GM12878 (cell line): ENCODE measurements around the gene KRTAP22-2. TPM values are rescaled to one million over a fixed set of nuclear protein-coding genes. Genes with fewer than 3 reads are reported as not detected.

ENCODE experiments used
- ATAC-seq: fragments of 200-7000 bp; cut with Tn5 transposase; 3 replicates; pipeline ENCODE4 v1.9.1; 2020; ENCODE audit warnings: mild to moderate bottlenecking, moderate library complexity
- BruUV-seq: library from RNA; stranded (reverse); fragments of 400-500 nt; replicated peaks from 2 replicates; lab custom pipeline; 2021; lab: Mats Ljungman, UMichigan
- CTCF ChIA-PET: fragments of 300-600 bp; sonication (Branson Sonifier 250); formaldehyde crosslinking; extraction: SDS; loops from one replicate; lab custom pipeline; 2021; ENCODE audit warnings: inconsistent platforms; lab: Yijun Ruan, JAX
- POLR2A ChIA-PET: fragments of 350-600 bp; formaldehyde crosslinking; extraction: SDS; loops from one replicate; lab custom pipeline; 2021; ENCODE audit warnings: inconsistent platforms; lab: Charles Lee
- RAD21 ChIA-PET: fragments of 300-600 bp; sonication (Branson Sonifier 250); formaldehyde crosslinking; loops from one replicate; lab custom pipeline; 2023; ENCODE audit warnings: antibody characterized with exemption; ENCODE audit not compliant: unreplicated experiment; lab: Charles Lee
- SMC1A ChIA-PET: fragments of 300-600 bp; sonication (Branson Sonifier 250); formaldehyde crosslinking; loops from one replicate; lab custom pipeline; 2023; ENCODE audit not compliant: unreplicated experiment, uncharacterized antibody; lab: Charles Lee
- DNase-seq: peaks from one replicate; pipeline ENCODE4 v3.0.0-alpha.2; 2011; ENCODE audit warnings: low read depth, low spot score
- FAIRE-seq: peaks from 3 replicates; lab custom pipeline; 2011; peaks lifted over from hg19 to GRCh38; lab: Jason Lieb, UNC
- H2AFZ ChIP-seq: 2 replicates; pipeline ENCODE4 v1.6.0; 2011; ENCODE audit warnings: low read depth, low read length, control low read depth; ENCODE audit not compliant: control insufficient read depth
- H3K27ac ChIP-seq: 2 replicates; pipeline ENCODE4 v1.5.1; 2011; ENCODE audit warnings: control low read depth; ENCODE audit not compliant: control insufficient read depth, insufficient read depth
- H3K27me3 ChIP-seq, 2 experiments: replicated peaks in 1 of 2; 2 replicates each; pipeline versions ENCODE4 v1.6.0 to v1.6.1; 2011; ENCODE audit warnings: low read length in 1 of 2; ENCODE audit not compliant: control insufficient read depth in 2 of 2, insufficient read depth in 2 of 2
- H3K36me3 ChIP-seq, 2 experiments: 2 replicates each; pipeline ENCODE4 v1.5.1; 2011; ENCODE audit warnings: low read length in 1 of 2; ENCODE audit not compliant: control insufficient read depth in 2 of 2, insufficient read depth in 2 of 2
- H3K4me1 ChIP-seq: 2 replicates; pipeline ENCODE4 v1.6.1; 2011; ENCODE audit warnings: mild to moderate bottlenecking, low read length, moderate library complexity, mixed read lengths; ENCODE audit not compliant: control insufficient read depth, insufficient read depth
- H3K4me2 ChIP-seq: 2 replicates; pipeline ENCODE4 v1.6.0; 2011; ENCODE audit warnings: control low read depth; ENCODE audit not compliant: control insufficient read depth, insufficient read depth
- H3K4me3 ChIP-seq: fragments of 200-600 bp; sonication (generic); 2 replicates; pipeline ENCODE4 v1.5.1; 2016
- H3K79me2 ChIP-seq: 2 replicates; pipeline ENCODE4 v1.6.0; 2011; ENCODE audit warnings: low read length; ENCODE audit not compliant: control insufficient read depth, insufficient read depth
- H3K9ac ChIP-seq: 2 replicates; pipeline ENCODE4 v1.8.0; 2011; ENCODE audit warnings: low read length, control low read depth, mixed read lengths; ENCODE audit not compliant: control insufficient read depth, insufficient read depth
- H3K9me3 ChIP-seq: replicated peaks from 3 replicates; pipeline ENCODE4 v1.5.1; 2011; ENCODE audit warnings: mild to moderate bottlenecking, low read length; ENCODE audit not compliant: control insufficient read depth, insufficient read depth
- H4K20me1 ChIP-seq: 2 replicates; pipeline ENCODE4 v1.6.0; 2011; ENCODE audit not compliant: control insufficient read depth, insufficient read depth
- CEBPZ ChIP-seq: fragments of 150-350 bp; IDR thresholded peaks from 2 replicates; pipeline ENCODE4 v1.6.1; 2016; ENCODE audit warnings: low read depth, low read length
- CREM ChIP-seq: IDR thresholded peaks from 2 replicates; pipeline ENCODE4 v1.6.1; 2014; ENCODE audit warnings: antibody characterized with exemption, low read depth
- ELK1 ChIP-seq: IDR thresholded peaks from 2 replicates; pipeline ENCODE4 v1.6.1; 2012; ENCODE audit warnings: low read depth, low read length, improper control_type of control experiment
- EZH2 ChIP-seq: IDR thresholded peaks from 2 replicates; pipeline ENCODE4 v1.6.1; 2012; ENCODE audit warnings: low read depth, mild to moderate bottlenecking, control low read depth, inconsistent platforms, low read length, borderline replicate concordance; ENCODE audit not compliant: control insufficient read depth
- IRF4 ChIP-seq: IDR thresholded peaks from 2 replicates; pipeline ENCODE4 v1.6.1; 2011; ENCODE audit warnings: low read depth, low read length
- NBN ChIP-seq: fragments of 450-650 bp; IDR thresholded peaks from 2 replicates; pipeline ENCODE4 v1.6.1; 2016
- SRF ChIP-seq, 2 experiments: IDR thresholded peaks; 2 replicates each; pipeline ENCODE4 v1.6.1; 2011; ENCODE audit warnings: low read depth in 2 of 2, low read length in 2 of 2, mild to moderate bottlenecking in 1 of 2, moderate library complexity in 1 of 2
- TAF1 ChIP-seq: IDR thresholded peaks from 2 replicates; pipeline ENCODE4 v1.6.1; 2011; ENCODE audit warnings: mild to moderate bottlenecking, low read depth, low read length, borderline replicate concordance
- TCF12 ChIP-seq: IDR thresholded peaks from 2 replicates; pipeline ENCODE4 v1.6.1; 2011; ENCODE audit warnings: low read depth, mild to moderate bottlenecking, low read length
- ZNF217 ChIP-seq: fragments of 450-650 bp; IDR thresholded peaks from 2 replicates; pipeline ENCODE4 v1.6.1; 2017; ENCODE audit warnings: antibody characterized with exemption, mild to moderate bottlenecking
- ZNF384 ChIP-seq: IDR thresholded peaks from 2 replicates; pipeline ENCODE4 v1.6.1; 2012; ENCODE audit warnings: low read depth, mild to moderate bottlenecking, low read length, improper control_type of control experiment, borderline replicate concordance
- WGBS: methylation state at CpG from one replicate; pipeline ENCODE4 v1.1.6; 2016; ENCODE audit warnings: low lambda C conversion rate; ENCODE audit not compliant: insufficient replicate concordance, insufficient coverage; ENCODE audit errors: missing lambda C conversion rate; 5-methylcytosine and 5-hydroxymethylcytosine counted together
- in situ Hi-C: fragments of 300-500 bp; cut with MboI; formaldehyde crosslinking; loops from 9 replicates; pipeline ENCODE4 v1.14.3; 2018; ENCODE audit warnings: mixed read lengths
- intact Hi-C: fragments of 100-400 bp; cut with micrococcal nuclease; formaldehyde crosslinking; loops from one replicate; pipeline ENCODE4 v1.14.2; 2022; ENCODE audit not compliant: unreplicated experiment
- polyA plus RNA-seq, 11 experiments: library from polyadenylated mRNA; depleted of rRNA in 4 of 11; unstranded in 6 of 11; stranded (reverse) in 5 of 11; fragments of >200 nt; fragmentation: Nextera tagmentation in 4 of 11; fragmentation: Illumina TruSeq in 1 of 11; extraction: Ambion mirVana in 4 of 11; extraction: Trizol in 1 of 11; gene quantifications; 1 replicate in 1 of 11; 2 replicates in 10 of 11; pipeline versions ENCODE4 v1.2.1 to v1.2.3, GENCODE V29; 2011 to 2016; ENCODE audit warnings: inconsistent platforms in 2 of 11, missing spikeins in 2 of 11, low read depth in 1 of 11
- total RNA-seq, 4 experiments: library from RNA; depleted of rRNA in 3 of 4; stranded (reverse); fragments of >200 nt in 3 of 4; fragmentation: Illumina TruSeq in 1 of 4; extraction: Trizol in 1 of 4; gene quantifications; 2 replicates each; pipeline versions ENCODE4 v1.2.1 to v1.2.3, GENCODE V29; 2013 to 2021
- TF ChIP-seq, protein P1 (sequence below): fragments of 450-650 bp; IDR thresholded peaks from 2 replicates; pipeline ENCODE4 v1.6.1; 2016; ENCODE audit warnings: mild to moderate bottlenecking

Gene KRTAP22-2
- total and polyA plus RNA-seq, 10 of the 15 experiments (the other 5 are each of a cell fraction or from before 2014, with no cell fraction given) = not detected

DNA sequence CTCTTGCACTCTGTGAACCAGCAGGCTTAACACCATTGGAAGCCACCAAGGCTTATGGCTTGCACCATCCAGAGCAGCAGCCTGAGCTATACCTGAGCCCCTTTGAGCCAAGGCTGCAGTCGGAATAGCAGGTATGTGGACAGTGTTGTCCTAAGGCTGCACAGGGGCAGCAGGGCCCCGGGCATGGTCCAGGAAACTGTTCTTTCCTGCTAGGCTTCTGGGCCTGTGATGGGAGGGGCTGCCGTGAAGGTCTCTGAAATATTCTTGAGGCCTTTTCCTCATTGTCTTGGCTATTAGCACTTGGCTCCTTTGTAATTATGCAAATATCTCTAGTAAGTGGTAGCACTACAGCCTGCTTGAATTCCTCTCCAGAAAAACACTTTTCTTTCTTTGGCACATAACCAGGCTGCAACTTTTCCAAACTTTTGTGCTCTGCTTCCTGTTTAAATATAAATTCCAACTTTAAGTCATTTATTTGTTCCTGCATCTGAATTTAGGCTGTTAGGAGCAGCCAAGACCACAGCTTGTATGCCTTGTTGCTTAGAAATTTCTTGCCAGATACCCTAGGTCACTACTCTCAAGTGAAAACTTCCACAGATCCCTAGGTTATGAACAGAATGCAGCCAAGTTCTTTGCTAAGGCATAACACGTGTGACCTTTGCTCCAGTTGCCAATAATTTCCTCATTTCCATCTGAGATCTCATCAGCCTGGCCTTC lies 35.4 kb upstream of the KRTAP22-2 start:
- no peak for TF ChIP-seq ELK1
- no peak overlapping the region for H3K9ac ChIP-seq
- intact Hi-C loops (no loop called here), in situ Hi-C loops (no loop called here)
- no peak overlapping the region for H3K27ac ChIP-seq
- BruUV-seq = no TSS peak
- H2AFZ ChIP-seq = no peak overlapping the region
- no peaks in the 10 kb centered on the region for H3K36me3 ChIP-seq
- no peaks in the 10 kb centered on the region for H3K79me2 ChIP-seq
- ATAC-seq = no peak
- ChIA-PET POLR2A (no interaction called here), SMC1A (no interaction called here), RAD21 (no interaction called here), CTCF (no interaction called here)
- no peaks in the 10 kb centered on the region for H3K4me1 ChIP-seq
- H3K9me3 ChIP-seq = no peaks in the 10 kb centered on the region; the same call in 2 of the 3 replicates
- H4K20me1 ChIP-seq = no peaks in the 10 kb centered on the region
- no peak overlapping the region for H3K4me2 ChIP-seq
- FAIRE-seq = no peak
- H3K27me3 ChIP-seq = no peaks in the 10 kb centered on the region
- no peak overlapping the region for H3K4me3 ChIP-seq
- no peak for DNase-seq
- 10% methylated on average over 4 of the region's 4 CpGs for WGBS

- 7% methylated on average over 3 of the region's 3 CpGs for WGBS
- DNase-seq (no peak), ATAC-seq (no peak), FAIRE-seq (no peak)
- intact Hi-C loops = no loop called here
- no peaks in the 10 kb centered on the region; the same call in 2 of the 3 replicates for H3K9me3 ChIP-seq
- ChIA-PET POLR2A (no interaction called here), RAD21 (interaction anchor here (0.8 kb wide), 1 partner anchor 13 kb away, joined by 3 read pairs; no protein-coding TSS in a partner anchor), SMC1A (no interaction called here), CTCF (no interaction called here)
- H3K36me3 ChIP-seq = no peaks in the 10 kb centered on the region
- H3K27me3 ChIP-seq = no peaks in the 10 kb centered on the region
- H3K9ac ChIP-seq = no peak overlapping the region
- no peaks in the 10 kb centered on the region for H4K20me1 ChIP-seq
- no peak overlapping the region for H2AFZ ChIP-seq
- H3K4me3 ChIP-seq = no peak overlapping the region
- no peaks in the 10 kb centered on the region for H3K79me2 ChIP-seq
- no TSS peak for BruUV-seq
- no peak overlapping the region for H3K27ac ChIP-seq
- H3K4me1 ChIP-seq = no peaks in the 10 kb centered on the region
- H3K4me2 ChIP-seq = no peak overlapping the region
- in situ Hi-C loops = no loop called here
- TF ChIP-seq SRF (IDR thresholded peaks at IDR 0.05; ENCODE audit: low read depth in 2 of 2, low read length in 2 of 2) = no peak
- no peak for TF ChIP-seq EZH2
- TF ChIP-seq CREM = no peak
- TF ChIP-seq TAF1 = no peak
- TF ChIP-seq NBN = no peak
- TF ChIP-seq ZNF217 = no peak
- TF ChIP-seq IRF4 = no peak
- TF ChIP-seq, protein P1, sequence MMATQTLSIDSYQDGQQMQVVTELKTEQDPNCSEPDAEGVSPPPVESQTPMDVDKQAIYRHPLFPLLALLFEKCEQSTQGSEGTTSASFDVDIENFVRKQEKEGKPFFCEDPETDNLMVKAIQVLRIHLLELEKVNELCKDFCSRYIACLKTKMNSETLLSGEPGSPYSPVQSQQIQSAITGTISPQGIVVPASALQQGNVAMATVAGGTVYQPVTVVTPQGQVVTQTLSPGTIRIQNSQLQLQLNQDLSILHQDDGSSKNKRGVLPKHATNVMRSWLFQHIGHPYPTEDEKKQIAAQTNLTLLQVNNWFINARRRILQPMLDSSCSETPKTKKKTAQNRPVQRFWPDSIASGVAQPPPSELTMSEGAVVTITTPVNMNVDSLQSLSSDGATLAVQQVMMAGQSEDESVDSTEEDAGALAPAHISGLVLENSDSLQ = no peak
- TF ChIP-seq CEBPZ = no peak
- TF ChIP-seq ZNF384 = no peak
- no peak for TF ChIP-seq TCF12
These were observed 33.2 kb upstream of the KRTAP22-2 start for GRCh38 chr21:30623362-30623761.
